Frontal cortex (tissue), 4 donors: Measurements from ENCODE around the gene RBKS. TPM values are rescaled to one million over a fixed set of nuclear protein-coding genes. Genes with fewer than 3 reads are reported as not detected.

Experiments used
- DNase-seq, 2 donors: peaks; one replicate each; pipeline ENCODE4 v3.0.0; 2012; ENCODE audit warnings: low spot score in 2 of 2
- FAIRE-seq: peaks from 2 replicates; lab custom pipeline; 2012; peaks lifted over from hg19 to GRCh38; lab: Jason Lieb, UNC
- total RNA-seq: library from RNA; depleted of rRNA; stranded (reverse); fragments of >200 nt; gene quantifications from one replicate; pipeline ENCODE4 v1.2.3, GENCODE V29; 2014
- donor health status: control.
- donor health status: control.
- donor health status: control.

Gene RBKS
- total RNA-seq, 1 donor from 2014 or later: 3.7 TPM

- no peak for FAIRE-seq
- DNase-seq: no peak
Measured at GRCh38 chr2:27843992-27844391, 46.2 kb downstream of the RBKS start.

- FAIRE-seq (no peak), DNase-seq (no peak)
Measured at GRCh38 chr2:27842894-27843293, 47.3 kb downstream of the RBKS start.

GRCh38 chr2:27839022-27839618 is 51.1 kb downstream of the RBKS start:
- FAIRE-seq (no peak), DNase-seq (no peak)

GRCh38 chr2:27838502-27838901 is 51.7 kb downstream of the RBKS start:
- FAIRE-seq (no peak), DNase-seq (no peak)

- FAIRE-seq (no peak), DNase-seq (no peak)
Measured at GRCh38 chr2:27833931-27834330, 56.3 kb downstream of the RBKS start.

- no peak for DNase-seq
- FAIRE-seq: no peak
Measured at GRCh38 chr2:27832396-27832795, 57.8 kb downstream of the RBKS start.

GRCh38 chr2:27831279-27832050 is 58.7 kb downstream of the RBKS start:
- DNase-seq (no peak), FAIRE-seq (no peak)

GRCh38 chr2:27830656-27831055 is 59.5 kb downstream of the RBKS start:
- no peak for FAIRE-seq

GRCh38 chr2:27829791-27830190 is 60.4 kb downstream of the RBKS start:
- DNase-seq: no peak
- FAIRE-seq: no peak

More at GRCh38 chr2:27830656-27831055, 59.5 kb downstream of the RBKS start:
- DNase-seq: no peak

- FAIRE-seq (no peak), DNase-seq (no peak)
Measured at GRCh38 chr2:27828305-27828704, 61.9 kb downstream of the RBKS start.

- DNase-seq (no peak), FAIRE-seq (no peak)
Measured at GRCh38 chr2:27824401-27824800, 65.8 kb downstream of the RBKS start.

GRCh38 chr2:27823569-27823968 is 66.6 kb downstream of the RBKS start:
- no peak for FAIRE-seq
- no peak for DNase-seq

- FAIRE-seq (no peak), DNase-seq (no peak)
Measured at GRCh38 chr2:27823135-27823534, 67.1 kb downstream of the RBKS start.

GRCh38 chr2:27822049-27822448 is 68.1 kb downstream of the RBKS start:
- DNase-seq (no peak), FAIRE-seq (no peak)

GRCh38 chr2:27815860-27816438 is 74.2 kb downstream of the RBKS start:
- DNase-seq (no peak), FAIRE-seq (no peak)

- FAIRE-seq (no peak), DNase-seq (no peak)
Measured at GRCh38 chr2:27814758-27815157, 75.4 kb downstream of the RBKS start.

- DNase-seq (no peak), FAIRE-seq (no peak)
Measured at GRCh38 chr2:27811768-27812167, 78.4 kb downstream of the RBKS start.

- DNase-seq: no peak
- FAIRE-seq: no peak
Measured at GRCh38 chr2:27810455-27810854, 79.7 kb downstream of the RBKS start.

GRCh38 chr2:27809761-27810241 is 80.4 kb downstream of the RBKS start:
- DNase-seq (no peak), FAIRE-seq (no peak)

- no peak for DNase-seq
- FAIRE-seq: no peak
Measured at GRCh38 chr2:27808984-27809383, 81.2 kb downstream of the RBKS start.

GRCh38 chr2:27808418-27808817 is 81.8 kb downstream of the RBKS start:
- DNase-seq: no peak
- FAIRE-seq: no peak
